Chondrocyte (in vitro differentiated cells): Measurements from ENCODE around the gene FBXO24. TPM values are rescaled to one million over a fixed set of nuclear protein-coding genes. Genes with fewer than 3 reads are reported as not detected.

ENCODE experiments used
- DNase-seq: peaks from one replicate; pipeline ENCODE4 v3.0.0; 2021; ENCODE audit warnings: mixed read lengths, low spot score
- H3K27ac Mint-ChIP-seq: one replicate; pipeline ENCODE4 v1.8.0; 2021; ENCODE audit warnings: mild to moderate bottlenecking, moderate library complexity, mixed read lengths; ENCODE audit not compliant: unreplicated experiment
- H3K27me3 Mint-ChIP-seq: 2 replicates; pipeline ENCODE4 v1.8.0; 2021; ENCODE audit warnings: low read depth, mixed read lengths
- H3K36me3 Mint-ChIP-seq: 2 replicates; pipeline ENCODE4 v1.8.0; 2021; ENCODE audit warnings: low read depth, mixed read lengths
- H3K4me1 Mint-ChIP-seq: 2 replicates; pipeline ENCODE4 v1.8.0; 2021; ENCODE audit warnings: low read depth, mild to moderate bottlenecking, mixed read lengths
- H3K4me3 Mint-ChIP-seq: one replicate; pipeline ENCODE4 v1.8.0; 2021; ENCODE audit warnings: mild to moderate bottlenecking, moderate library complexity, mixed read lengths; ENCODE audit not compliant: unreplicated experiment
- H3K9me3 Mint-ChIP-seq: 2 replicates; pipeline ENCODE4 v1.8.0; 2021; ENCODE audit warnings: low read depth, mixed read lengths
- CTCF ChIP-seq: fragments of 200-600 bp; sonication (generic); IDR thresholded peaks from 2 replicates; pipeline ENCODE4 v1.5.0; 2021; ENCODE audit warnings: antibody characterized with exemption, mild to moderate bottlenecking, moderate library complexity
- total RNA-seq: library from RNA; stranded (reverse); gene quantifications from 3 replicates; pipeline ENCODE4 v1.2.1, GENCODE V29; 2021

Gene FBXO24
- total RNA-seq, 1 donor from 2014 or later: 0.57 TPM

GRCh38 chr7:100604976-100605911, 19.1 kb downstream of the FBXO24 start:
- no peak for TF ChIP-seq CTCF
- Mint-ChIP-seq H3K27me3 (no peaks in the 10 kb centered on the region), H3K4me3 (peak overlapping the region; percentile 66), H3K9me3 (no peaks in the 10 kb centered on the region), H3K36me3 (peaks cover 3% of the 10 kb centered on the region), H3K4me1 (peaks cover 31% of the 10 kb centered on the region), H3K27ac (peak overlapping the region; percentile 2)
- no peak for DNase-seq

DNA sequence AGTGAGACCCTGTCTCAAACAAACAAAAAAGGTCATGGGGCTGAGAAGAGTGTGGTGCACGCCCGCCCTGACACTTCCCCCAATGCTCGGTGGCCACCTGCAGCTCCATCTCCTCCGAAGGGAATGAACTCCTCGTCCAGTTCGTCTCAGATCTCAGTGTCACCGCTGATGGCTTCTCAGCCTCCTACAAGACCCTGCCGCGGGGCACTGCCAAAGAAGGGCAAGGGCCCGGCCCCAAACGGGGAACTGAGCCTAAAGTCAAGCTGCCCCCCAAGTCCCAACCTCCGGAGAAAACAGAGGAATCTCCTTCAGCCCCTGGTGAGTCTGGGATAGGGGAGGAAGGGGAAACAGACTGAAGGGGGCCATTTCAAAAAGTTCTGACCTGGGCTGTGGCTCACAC, 20.2 kb downstream of the FBXO24 start:
- Mint-ChIP-seq H3K27ac (no peak overlapping the region), H3K9me3 (no peaks in the 10 kb centered on the region), H3K36me3 (peaks cover 3% of the 10 kb centered on the region), H3K4me1 (peaks cover 33% of the 10 kb centered on the region), H3K4me3 (no peak overlapping the region), H3K27me3 (no peaks in the 10 kb centered on the region)
- no peak for DNase-seq
- no peak for TF ChIP-seq CTCF

GRCh38 chr7:100607111-100607510, 21.0 kb downstream of the FBXO24 start:
- Mint-ChIP-seq H3K9me3 (no peaks in the 10 kb centered on the region), H3K36me3 (peaks cover 3% of the 10 kb centered on the region), H3K27ac (no peak overlapping the region), H3K4me3 (no peak overlapping the region), H3K27me3 (no peaks in the 10 kb centered on the region), H3K4me1 (peaks cover 29% of the 10 kb centered on the region)
- no peak for DNase-seq
- no peak for TF ChIP-seq CTCF

- TF ChIP-seq CTCF: no peak
- H3K9me3 Mint-ChIP-seq: no peaks in the 10 kb centered on the region
- no peak overlapping the region for H3K4me3 Mint-ChIP-seq
- H3K27me3 Mint-ChIP-seq: no peaks in the 10 kb centered on the region
- H3K27ac Mint-ChIP-seq: no peak overlapping the region
- H3K4me1 Mint-ChIP-seq: peaks cover 18% of the 10 kb centered on the region
- DNase-seq: no peak
- peaks cover 3% of the 10 kb centered on the region for H3K36me3 Mint-ChIP-seq
Observed at GRCh38 chr7:100609958-100610357, 23.8 kb downstream of the FBXO24 start.

DNA sequence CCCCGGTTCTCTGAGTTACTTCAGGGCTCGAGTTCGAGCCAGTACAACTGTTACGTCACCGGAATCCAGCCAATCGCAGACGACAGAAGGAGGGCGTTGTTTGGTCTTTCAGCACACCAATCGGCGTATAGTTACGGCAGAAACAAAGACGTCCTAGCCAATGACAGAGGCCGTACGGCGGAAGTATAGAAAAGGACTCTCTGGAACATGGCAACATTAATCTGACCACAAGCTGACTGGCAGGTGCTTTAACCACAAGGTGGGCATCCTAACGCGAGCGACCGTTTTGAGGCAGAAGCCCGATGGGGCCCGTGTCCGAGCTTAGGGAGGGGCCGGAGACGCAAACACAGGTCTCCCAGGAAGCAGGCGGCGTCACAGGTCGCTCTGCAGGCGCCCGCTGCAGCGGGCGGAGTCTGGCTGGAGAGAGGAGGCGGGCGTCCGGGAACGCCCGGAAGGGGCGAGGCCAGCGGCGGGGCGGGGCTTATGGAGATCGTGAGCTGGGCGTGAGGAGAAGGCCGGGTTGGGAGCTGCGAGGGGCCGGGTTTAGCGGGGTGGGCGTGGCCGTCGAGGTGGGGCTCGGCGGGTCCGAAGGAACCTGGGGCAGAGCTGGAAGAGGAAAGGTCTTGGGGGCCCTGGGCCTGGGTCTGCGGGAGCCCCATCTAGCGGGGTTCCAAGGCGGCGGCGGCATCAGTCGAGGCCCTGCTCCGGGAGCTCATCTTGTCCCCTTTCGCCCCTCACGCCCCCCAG, 26.0 kb downstream of the FBXO24 start, which contains the start of gene MOSPD3:
Gene MOSPD3, plus strand, starts transcription at position 558 of the 747 bp plus-strand sequence. CDS start 252 bp downstream, outside the sequence.
- no peaks in the 10 kb centered on the region for H3K9me3 Mint-ChIP-seq

More for the DNA sequence above, 26.0 kb downstream of the FBXO24 start, which contains the start of gene MOSPD3:
- TF ChIP-seq CTCF: no peak
- Mint-ChIP-seq H3K27me3 (no peaks in the 10 kb centered on the region), H3K27ac (peak within 1 kb of the TSS; percentile 100), H3K36me3 (peaks cover 3% of the 10 kb centered on the region), H3K4me1 (peaks cover 14% of the 10 kb centered on the region), H3K4me3 (peak within 1 kb of the TSS; percentile 95)
- peak; percentile 99 for DNase-seq
